ENCODE measurements around the gene PDE2A.

- TF ChIP-seq EZH2 (IDR thresholded peaks at IDR 0.05) (no peak), POLR2AphosphoS5 (IDR thresholded peaks at IDR 0.05; ENCODE audit: borderline replicate concordance, low read depth, low read length) (no peak), FOXP2 (optimal IDR thresholded peaks at IDR 0.05; ENCODE audit: control extremely low read depth, extremely low read length, insufficient read depth) (no peak)
These were observed 30.0 kb upstream of the PDE2A start for GRCh38 chr11:72704028-72704782.
